MM.1S (cell line): ENCODE data around the gene ABCC11.

Experiments used
- CTCF ChIP-seq: fragments of 300-600 bp; sonication (generic); IDR thresholded peaks from 2 replicates; pipeline ENCODE4 v1.5.1; 2016; ENCODE audit warnings: antibody characterized with exemption, low read length, mixed read lengths
- EZH2 ChIP-seq: fragments of 300-600 bp; sonication (generic); optimal IDR thresholded peaks from 2 replicates; pipeline ENCODE3; 2017; ENCODE audit warnings: low read depth, mild to moderate bottlenecking, antibody characterized with exemption, low read length, mixed read lengths
- EZH2phosphoT487 ChIP-seq: fragments of 300-600 bp; sonication (generic); IDR thresholded peaks from 2 replicates; pipeline ENCODE4 v1.6.1; 2018; ENCODE audit warnings: antibody characterized with exemption, low read length

GRCh38 chr16:48176635-48177408 is 70.5 kb downstream of the ABCC11 start:
- TF ChIP-seq CTCF (no peak), EZH2phosphoT487 (no peak), EZH2 (no peak)
